ENCODE measurements around the gene CYP4F8.
"Not testable (repeated sequence)": the region's sequence is repeated elsewhere in the genome, so short reads cannot be mapped to it uniquely, and the experiment has no call there.

CYP4F8 gene

DNA sequence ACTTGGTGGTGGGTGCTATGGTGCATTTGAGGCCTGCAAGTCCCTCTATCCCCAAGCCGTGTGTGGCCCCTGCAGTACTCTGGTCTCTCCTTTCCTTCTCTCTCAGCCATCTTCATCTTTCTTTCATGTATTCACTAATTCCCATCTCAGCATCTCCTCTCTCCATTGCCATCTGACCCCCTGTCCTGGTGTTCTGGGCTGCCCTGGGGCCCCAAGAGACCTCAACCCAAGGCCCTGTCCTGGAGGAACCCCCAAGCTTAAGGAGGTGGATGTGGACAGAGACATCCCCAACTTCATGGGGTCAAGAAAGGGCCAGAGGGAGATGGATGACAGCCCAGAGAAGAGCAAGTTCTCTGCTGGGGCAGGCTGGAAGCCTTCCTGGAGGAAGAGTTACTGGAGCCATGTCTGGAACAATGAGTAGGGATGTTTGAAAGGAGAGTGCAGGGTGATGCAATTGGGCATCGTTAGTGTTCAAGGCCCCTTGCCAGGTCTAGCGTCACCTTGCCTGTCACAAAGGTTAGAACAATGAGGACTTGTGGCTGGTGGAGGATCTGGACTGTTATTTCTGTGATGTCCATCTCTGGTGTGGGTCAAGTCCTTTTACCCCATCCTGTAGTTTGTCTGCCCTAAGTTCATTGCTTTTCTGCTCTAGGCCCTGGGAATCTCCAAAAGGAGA, 29.2 kb downstream of the CYP4F8 start:
- DNase-seq (ENCODE audit: low spot score), result no peak

GRCh38 chr19:15644816-15645215, 29.8 kb downstream of the CYP4F8 start:
- no peak for DNase-seq (ENCODE audit: low spot score)

DNA sequence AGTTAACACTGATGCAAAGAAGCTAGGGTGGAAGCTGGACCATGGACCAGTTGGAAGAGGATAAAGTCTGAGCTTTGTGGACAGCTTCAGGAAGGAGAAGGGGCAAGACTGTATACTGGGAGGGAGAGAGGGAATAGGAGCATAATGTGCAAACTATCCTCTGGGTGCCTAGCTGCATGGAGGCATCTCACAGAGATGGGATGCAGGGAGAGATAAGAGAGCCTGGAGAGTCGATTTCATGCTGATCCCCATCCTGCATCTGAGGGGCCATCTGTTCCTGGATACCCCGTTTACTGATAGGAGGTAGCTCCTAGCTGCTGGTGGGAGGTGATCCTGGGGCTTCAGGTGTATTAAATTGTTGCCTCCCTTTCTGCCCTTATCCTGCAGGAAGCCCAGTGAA, 34.5 kb downstream of the CYP4F8 start:
- DNase-seq (ENCODE audit: low spot score), result no peak

- not testable (repeated sequence) for DNase-seq (ENCODE audit: low spot score)
These were observed 35.1 kb downstream of the CYP4F8 start for GRCh38 chr19:15650123-15650522.

- no peak for DNase-seq (ENCODE audit: low spot score)
These were observed 36.8 kb downstream of the CYP4F8 start for GRCh38 chr19:15651791-15652190.

DNA sequence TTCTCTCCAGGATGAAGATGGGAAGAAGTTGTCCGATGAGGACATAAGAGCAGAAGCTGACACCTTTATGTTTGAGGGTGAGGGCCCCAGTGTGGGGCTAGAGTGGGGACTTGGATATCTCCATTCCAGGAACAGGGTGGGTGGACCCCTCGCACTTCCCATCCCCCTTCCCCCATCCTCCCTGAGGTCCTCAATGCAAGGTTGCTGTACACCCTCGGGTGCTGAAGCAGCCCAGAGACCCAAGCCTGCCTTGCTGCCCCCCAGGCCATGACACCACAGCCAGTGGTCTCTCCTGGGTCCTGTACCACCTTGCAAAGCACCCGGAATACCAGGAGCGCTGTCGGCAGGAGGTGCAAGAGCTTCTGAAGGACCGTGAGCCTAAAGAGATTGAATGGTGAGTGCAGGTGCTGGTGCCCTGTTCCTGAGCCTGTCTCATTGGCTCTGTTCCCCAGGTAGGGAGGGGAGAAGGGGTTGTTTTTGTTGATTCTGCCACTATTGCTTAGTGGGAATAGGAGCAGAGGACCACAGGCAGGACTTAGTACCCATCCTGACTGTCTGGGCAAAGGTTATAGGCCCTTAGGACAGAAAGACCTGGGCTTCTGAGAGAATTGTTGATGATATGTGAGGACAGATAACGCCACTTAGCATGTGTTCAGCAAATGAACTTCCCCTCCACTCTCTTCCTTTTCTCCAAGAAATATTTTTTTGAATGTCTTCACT, 37.7 kb downstream of the CYP4F8 start:
- no peak for DNase-seq (ENCODE audit: low spot score)

DNA sequence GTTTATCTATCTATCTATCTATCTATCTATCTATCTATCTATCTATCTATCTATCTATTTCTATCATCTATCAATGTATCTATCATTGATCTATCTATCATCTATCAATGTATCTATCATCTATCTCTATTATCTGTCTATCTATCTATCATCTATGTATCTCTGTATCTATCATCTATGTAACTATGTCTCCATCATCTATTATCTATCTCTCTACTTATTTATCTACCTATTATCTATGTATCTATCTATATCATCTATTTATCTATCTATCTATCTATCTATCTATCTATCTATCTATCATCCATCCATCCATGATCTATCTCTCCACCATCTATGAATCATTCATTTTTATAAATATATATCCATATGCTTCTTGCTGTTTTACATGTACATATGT, 41.4 kb downstream of the CYP4F8 start:
- no peak for DNase-seq (ENCODE audit: low spot score)

DNA sequence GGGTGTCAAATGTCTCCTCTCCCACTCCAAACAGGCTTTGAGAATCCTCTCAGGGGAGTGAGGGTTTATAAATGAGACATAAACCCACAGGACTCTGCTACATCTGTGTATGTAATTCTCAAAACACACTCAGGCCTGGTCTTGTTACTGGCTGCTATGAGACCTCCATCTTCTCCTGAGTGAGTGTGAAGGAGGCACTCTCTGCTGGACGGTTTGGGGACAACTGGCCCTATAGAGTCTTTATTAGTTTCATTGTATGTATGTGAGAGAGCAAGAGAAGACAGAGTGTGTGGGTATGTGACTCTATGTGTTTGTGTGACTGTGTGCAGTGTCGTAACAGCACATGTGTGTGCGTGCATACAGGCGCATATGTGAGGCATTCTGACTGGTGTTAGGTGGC, 48.2 kb downstream of the CYP4F8 start:
- DNase-seq (ENCODE audit: low spot score), result no peak

GRCh38 chr19:15666186-15666585, 51.2 kb downstream of the CYP4F8 start:
- DNase-seq (ENCODE audit: low spot score), result no peak

DNA sequence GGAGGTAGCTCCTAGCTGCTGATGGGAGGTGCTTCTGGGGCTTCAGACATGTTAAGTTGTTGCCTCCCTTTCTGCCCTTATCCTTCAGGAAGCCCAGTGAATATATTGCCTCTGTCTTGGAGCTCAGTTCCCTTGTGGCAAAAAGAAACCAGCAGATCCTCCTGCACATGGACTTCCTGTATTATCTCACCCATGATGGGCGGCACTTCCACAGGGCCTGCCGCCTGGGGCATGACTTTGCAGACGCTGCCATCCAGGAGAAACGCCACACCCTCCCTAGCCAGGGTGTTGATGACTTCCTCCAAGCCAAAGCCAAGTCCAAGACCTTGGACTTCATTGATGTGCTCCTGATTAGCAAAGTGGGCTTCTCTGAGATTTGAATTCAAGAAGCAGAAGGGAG, 51.9 kb downstream of the CYP4F8 start:
- no peak for DNase-seq (ENCODE audit: low spot score)

- DNase-seq (ENCODE audit: low spot score), result no peak
These were observed 54.4 kb downstream of the CYP4F8 start for GRCh38 chr19:15669440-15669839.

- no peak for DNase-seq (ENCODE audit: low spot score)
These were observed 54.9 kb downstream of the CYP4F8 start for GRCh38 chr19:15669891-15670290.

GRCh38 chr19:15671237-15671821, 56.3 kb downstream of the CYP4F8 start:
- DNase-seq (ENCODE audit: low spot score), result no peak

DNA sequence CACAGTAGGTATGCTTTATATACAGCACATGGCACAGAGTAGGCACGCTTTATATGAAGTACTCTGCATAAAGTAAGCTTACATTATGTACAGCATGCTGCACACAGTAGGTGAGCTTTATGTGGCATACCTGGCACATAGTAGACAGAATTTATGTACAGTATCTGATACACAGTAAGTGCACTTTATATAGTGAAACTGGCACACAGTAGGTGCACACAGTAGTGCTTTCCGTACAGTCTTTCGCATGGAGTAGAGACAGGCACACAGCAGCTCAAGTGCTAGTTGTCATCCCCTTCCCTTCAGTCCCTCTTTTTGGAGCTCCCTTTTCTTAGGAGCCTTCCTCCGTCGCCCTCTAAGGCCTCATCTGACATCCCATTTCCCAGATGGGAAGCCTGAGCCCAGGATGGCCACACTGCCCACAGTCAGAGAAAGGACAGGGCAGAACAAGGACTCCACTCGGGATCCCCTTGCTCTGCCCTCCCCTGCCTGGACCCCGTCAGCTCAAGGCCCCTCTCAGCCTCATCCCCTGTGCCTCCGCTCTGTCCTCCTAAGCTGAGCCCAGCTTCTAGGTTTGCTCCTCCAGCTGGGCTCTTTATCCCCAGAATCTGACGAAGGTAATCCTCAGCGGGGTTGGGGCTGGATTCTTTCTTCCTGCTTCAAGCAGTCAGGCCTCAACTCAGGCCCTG, 57.0 kb downstream of the CYP4F8 start:
- DNase-seq (ENCODE audit: low spot score), result no peak

GRCh38 chr19:15672580-15673175, 57.7 kb downstream of the CYP4F8 start, which contains the start of gene CYP4F12:
Gene CYP4F12 (plus strand): TSS chr19:15673087. CDS start chr19:15673530, 443 bp downstream.
- peak; percentile 48 for DNase-seq (ENCODE audit: low spot score)

GRCh38 chr19:15673176-15673654, 58.2 kb downstream of the CYP4F8 start:
- peak; percentile 24 for DNase-seq (ENCODE audit: low spot score)

DNA sequence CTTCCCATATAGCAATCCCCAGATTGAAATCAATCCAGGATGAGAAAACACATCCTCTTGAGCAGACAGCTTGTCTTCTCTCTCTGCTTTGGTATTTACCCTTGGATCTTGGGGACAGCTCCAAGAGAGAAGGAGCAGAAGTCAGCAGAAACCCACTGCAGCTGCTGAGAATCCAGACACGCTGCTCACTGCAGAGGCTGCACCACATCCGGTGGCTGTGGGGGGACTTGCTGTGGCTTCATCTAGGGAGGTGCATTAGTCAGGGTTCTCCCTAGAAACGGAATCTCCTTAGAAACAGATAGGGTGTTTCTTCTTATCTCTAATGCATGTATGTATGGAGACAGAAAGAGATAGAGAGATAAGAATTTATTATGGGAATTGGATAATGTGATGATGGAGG, 60.5 kb downstream of the CYP4F8 start:
- no peak for DNase-seq (ENCODE audit: low spot score)

DNA sequence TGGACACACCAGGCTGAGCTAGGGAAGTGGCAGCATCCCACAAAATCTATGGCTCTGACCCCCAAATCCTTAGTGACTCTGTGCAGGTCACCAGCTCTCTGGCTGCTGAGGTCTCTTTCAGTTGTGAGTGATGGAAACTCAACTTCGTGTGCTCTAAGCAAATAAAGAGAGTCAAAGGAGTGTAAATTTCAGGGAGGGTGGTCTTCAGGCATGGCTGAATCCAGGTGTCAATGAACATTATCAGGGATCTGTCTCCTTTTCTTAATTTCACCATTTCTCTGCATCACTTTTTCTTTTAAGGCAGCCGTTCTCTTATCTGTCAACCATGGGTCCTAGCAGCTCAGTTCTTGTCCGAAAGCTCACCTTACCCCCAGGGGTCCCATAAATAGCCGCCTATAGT, 64.1 kb downstream of the CYP4F8 start:
- no peak for DNase-seq (ENCODE audit: low spot score)

DNA sequence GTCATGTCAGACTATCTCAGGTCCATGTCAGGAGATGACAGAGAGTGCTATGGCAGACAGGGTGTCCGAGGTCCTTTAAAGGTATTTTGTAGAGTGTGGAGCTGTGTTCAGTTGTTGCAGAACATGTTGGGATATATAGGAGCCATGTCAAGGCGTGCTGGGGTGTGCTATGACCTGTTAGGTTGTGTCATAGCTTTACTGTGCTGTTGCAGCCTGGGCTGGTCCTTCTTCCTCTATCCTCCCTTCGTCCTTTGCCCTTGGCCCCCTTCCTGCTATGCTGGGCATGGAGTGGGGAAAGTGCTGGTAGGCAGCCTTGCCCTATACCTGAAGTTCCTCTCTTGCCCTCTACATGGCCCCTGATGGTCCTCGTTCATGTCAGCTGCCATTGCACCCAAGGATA, 64.8 kb downstream of the CYP4F8 start:
- not testable (repeated sequence) for DNase-seq (ENCODE audit: low spot score)

Measured in NAMALWA (cell line).